HL-60/S4 treated with retinoic acid at 250 ng/mL for 4 days and 3 days (cell line): Measurements from ENCODE around the gene EFCAB8.

Experiments used
- in situ Hi-C: fragments of 300-500 bp; cut with MboI; formaldehyde crosslinking; loops from 2 replicates; pipeline ENCODE4 v1.7.0; 2022; ENCODE audit warnings: low sequenced_read_pairs

Gene EFCAB8

DNA sequence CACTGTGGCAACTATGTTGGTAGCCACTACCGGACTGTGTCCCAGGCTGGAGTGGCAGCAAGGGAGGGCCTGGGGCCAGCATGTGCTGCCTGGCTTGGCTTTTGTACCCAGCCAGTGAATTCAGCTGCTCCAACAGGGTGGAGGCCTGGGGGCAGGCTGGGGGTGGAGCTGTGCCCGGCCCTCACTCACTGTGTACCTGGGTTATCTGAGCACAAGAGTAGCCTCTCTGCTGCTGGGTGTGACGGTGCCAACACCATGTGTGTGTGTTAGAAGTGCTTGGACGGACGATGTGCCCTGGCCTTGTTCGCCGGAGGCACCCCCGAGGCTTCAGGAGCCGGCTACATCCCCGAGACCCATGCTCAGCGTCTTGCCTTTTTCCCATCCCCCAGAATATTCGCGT is 49.2 kb downstream of the EFCAB8 start:
- in situ Hi-C loops = loop anchor here (25.0 kb wide), 1 partner anchor 379 kb away; the partner anchor contains the start of gene BPIFB1

DNA sequence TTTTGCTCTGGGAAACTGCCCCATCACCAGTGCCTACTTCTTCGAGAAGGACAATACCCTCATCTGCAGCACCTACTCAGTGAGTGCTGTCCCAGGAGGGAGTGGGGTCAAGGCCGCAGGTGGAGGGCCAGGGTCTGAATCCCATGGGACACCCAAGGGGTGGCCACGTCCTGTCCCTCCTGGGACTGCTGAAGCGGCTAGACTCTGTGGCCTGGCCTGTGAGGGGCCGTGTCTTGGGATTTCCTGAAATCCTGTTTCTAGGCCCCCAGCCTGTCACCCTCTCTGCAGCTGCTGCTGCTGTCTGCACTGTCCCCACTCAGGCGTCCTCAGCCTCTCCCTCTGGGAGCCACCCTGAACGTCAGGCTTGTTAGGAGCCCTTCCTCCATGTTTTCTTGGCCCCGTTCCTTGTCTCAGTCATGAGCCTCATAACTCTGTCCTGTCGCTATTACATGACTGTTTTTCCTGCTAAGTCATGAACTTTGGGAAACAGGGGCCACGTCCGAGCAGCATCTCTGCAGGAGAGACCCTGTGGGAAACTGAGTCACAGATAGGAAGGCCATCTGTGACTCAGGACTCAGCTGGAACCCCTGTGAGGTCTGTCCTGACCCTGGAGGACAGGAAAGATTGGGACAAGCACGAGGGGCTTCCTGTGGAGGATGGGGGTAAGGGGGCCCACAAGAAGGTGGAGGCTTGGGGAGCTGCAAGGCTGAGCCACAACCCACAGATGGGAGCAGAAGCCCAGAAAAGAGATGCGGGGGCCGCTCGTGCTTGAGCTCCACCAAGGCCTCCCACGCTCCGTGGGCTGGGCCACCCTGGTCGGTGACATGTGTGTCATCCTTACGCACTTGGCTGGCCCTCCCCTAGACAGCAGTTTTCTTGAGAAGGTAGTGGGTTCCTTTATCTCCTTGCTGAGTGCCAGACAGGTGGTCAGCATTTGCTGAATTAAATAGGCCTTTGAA is 49.9 kb downstream of the EFCAB8 start:
- in situ Hi-C loops = loop anchor here (25.0 kb wide), 1 partner anchor 379 kb away; the partner anchor contains the start of gene BPIFB1

DNA sequence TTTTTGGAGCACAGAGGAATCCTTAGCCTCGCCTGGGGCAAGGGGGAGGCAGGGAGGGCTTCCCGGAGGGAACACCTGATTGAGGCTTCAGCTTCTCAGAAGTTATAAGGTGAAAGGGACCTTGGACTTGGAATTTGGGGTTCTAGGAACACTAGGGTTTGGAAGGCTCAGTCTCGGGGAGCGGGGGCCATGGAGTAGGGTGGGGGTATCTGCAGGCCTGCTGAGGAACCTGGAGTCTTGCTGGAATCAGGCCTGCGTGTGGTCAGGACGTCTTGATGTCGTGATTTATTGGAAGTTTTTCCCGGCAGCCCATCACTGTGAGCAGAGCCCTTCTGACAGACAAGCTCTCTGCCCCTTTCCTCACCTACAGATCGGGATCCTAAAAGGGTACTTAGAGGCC is 50.7 kb downstream of the EFCAB8 start:
- in situ Hi-C loops = loop anchor here (25.0 kb wide), 1 partner anchor 378 kb away; the partner anchor contains the start of gene BPIFB1

DNA sequence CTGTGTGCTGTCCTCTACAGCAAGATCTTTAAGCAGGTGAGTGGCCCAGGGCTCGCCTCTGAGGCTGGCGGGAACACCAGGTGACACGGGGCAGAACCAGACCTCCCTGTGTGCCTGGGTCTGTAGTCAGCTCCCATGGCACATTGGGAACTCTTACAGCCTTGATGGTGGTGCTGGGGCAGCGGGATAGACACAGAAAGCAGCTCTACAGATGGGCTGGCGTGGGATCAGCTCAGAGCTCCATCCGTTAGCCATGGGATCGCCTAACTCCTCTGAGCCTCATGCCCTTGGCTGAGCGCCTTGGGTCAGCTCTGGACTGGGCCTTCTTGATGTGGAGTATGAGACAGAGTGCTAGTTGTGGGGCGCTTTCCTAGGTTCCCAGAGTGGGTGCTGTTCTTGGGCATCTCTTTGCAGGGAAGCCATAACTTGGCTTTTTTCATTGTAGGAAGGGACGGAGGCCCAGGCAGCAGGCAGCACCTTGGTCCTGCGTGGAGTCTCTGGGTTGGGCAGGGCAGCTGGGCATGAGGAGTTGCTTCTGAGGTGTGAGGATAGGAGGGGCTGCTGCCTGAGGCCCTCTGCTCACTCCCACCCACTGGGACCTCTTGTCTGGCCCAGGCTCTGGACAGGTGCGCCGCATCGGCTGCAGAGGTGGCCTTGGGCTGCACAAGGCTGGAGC is 51.3 kb downstream of the EFCAB8 start:
- in situ Hi-C loops = loop anchor here (25.0 kb wide), 1 partner anchor 377 kb away; the partner anchor contains the start of gene BPIFB1

DNA sequence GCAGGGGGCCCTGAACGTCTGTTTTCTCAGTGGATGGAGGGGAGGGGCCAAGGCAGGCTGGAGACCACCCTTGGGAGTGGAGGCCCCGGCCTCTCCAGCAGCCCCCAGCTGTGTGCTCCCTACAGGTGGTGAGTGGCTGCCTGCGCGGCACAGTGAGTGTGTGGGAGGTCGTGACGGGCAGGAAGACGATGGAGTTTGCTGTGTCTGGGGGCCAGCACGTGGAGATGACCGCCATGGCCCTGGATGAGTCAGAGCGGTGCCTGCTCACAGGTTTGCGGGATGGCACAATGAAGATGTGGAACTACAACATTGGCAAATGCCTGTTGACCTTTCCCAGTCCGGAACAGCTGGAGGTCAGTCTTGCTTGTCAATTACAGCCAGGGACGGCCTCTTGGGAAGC is 52.6 kb downstream of the EFCAB8 start:
- in situ Hi-C loops = loop anchor here (25.0 kb wide), 1 partner anchor 376 kb away; the partner anchor contains the start of gene BPIFB1

DNA sequence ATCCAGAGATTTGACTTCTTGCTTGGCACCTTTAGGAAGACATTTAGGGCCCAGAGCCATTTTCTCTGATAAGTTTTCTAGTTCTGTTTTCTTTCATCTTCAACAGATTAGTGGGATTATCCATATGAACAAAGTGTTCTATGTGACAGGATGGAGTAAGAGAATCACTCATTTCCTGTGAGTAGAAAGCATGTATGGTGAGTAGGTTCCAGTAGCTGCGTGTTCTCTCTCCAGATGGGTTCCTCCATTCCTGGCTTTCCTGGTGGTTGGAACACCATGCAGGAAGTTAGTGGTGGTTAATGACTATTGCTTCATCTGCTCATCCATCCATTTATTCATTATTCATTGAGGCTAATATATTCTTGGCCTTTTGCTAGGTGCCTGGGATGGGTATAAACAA is 54.0 kb downstream of the EFCAB8 start:
- in situ Hi-C loops = loop anchor here (25.0 kb wide), 1 partner anchor 375 kb away; the partner anchor contains the start of gene BPIFB1

DNA sequence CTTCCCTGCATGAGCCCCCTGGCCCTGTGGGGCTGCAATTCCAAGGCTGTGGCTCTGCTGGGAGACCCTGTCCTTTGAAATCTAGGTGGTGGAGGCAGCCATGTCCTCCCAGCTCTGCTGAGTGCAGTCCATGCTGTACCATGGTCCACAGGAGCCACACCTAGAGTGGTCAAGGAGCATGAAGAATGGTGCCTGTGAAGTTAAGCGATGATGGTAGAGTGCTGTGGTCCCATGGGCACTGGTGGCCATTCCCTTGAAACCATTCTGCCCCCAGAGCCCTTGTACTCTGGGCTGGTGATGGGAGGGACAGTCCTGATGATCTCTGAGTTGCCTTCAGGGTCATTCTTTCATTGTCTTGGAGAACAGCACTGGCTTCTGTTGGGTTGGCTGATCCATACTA is 55.3 kb downstream of the EFCAB8 start:
- in situ Hi-C loops = loop anchor here (25.0 kb wide), 1 partner anchor 373 kb away; the partner anchor contains the start of gene BPIFB1

DNA sequence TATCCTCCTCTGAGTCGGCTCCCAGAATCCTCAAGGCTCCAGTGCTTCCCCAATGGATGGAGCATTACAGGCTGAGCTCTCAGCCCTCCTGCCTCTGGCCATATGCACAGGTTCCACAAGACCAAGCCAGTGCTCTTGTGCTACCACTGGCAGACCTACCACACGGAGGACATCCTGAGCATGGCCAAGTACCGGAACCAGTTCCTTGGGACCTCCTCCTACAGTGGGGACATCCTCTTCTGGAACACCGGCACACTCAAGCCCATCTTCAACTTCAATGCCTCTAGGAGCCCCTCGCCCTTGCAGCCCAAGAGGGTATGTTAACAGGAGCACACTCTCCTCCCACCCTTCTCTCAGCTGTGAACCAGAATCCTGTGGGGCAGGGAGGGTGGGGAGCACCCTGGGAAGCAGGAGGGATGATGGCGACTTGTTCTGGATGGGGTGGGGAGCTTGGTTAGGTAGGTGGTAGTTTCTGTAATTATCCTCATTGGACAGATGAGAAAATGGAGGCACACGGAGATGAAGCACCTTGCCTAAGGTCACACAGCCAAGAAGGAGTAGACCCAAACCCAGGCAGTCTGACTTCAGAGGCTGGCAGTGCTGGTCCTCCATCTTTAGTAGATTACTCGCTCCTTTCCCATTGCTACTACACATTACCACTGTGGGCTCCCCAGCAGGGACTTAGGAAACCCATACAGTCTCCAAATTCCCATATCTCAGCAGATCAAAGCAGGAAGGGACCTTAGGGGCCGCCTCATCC is 58.6 kb downstream of the EFCAB8 start:
- in situ Hi-C loops = loop anchor here (25.0 kb wide), 1 partner anchor 370 kb away; the partner anchor contains the start of gene BPIFB1

DNA sequence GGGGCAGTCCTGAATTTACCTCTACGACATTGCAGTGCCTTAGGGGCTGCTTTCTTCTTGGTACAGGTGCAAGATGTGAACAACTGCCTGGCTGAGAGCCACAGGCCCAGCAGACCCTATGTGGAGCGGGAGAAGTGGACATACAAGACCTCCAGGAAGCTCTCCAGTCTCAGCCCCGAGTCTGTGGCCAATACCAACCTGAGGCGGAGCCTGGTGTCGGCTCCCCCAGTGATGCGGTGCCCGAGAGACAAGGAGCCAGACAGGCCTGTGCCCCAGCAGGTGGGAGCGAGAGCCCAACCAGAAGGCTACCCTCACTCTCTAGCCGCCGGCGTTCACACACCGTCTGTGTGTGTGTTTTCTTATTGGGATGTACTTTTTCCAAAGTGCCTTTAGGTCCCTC is 59.6 kb downstream of the EFCAB8 start:
- in situ Hi-C loops = loop anchor here (25.0 kb wide), 1 partner anchor 369 kb away; the partner anchor contains the start of gene BPIFB1

DNA sequence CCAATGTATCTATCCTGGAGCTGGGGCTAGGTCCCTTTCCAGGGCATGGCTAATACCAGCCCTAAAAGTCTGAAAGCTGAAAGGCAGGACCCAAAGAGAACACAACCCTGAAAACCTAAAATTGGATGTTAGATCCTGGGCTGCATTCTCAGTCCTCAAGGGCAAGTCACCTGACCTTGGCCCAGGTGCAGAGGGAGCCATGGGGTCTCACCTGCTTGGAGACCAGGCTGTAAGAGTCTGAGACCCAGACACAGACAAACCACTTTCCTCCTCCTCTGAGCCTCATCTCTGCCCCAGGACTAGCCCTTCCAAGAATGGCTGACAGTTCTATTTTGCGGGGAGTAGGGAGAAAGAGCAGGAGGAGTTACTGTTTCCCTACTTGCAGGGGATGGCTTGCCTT is 60.0 kb downstream of the EFCAB8 start:
- in situ Hi-C loops = loop anchor here (25.0 kb wide), 1 partner anchor 369 kb away; the partner anchor contains the start of gene BPIFB1

DNA sequence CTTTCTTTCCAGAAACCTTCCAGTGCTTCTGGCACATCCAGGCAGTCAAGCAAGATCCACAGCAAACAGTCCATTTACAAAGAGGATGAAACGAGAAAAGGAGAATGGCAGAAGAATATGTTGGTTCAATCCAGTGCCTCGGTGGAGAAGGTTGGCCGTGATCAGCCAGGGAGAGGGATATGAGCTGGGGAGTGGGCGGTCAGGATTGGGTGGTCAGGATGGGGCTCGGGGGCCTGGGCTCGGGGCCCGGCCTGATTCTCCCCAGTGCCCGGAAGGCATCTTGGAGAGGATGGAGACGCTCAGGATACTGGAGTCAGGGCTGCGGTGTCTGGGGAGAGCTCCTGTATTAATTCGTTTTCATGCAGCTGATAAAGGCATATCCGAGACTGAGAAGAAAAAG is 61.3 kb downstream of the EFCAB8 start:
- in situ Hi-C loops = loop anchor here (25.0 kb wide), 1 partner anchor 367 kb away; the partner anchor contains the start of gene BPIFB1

DNA sequence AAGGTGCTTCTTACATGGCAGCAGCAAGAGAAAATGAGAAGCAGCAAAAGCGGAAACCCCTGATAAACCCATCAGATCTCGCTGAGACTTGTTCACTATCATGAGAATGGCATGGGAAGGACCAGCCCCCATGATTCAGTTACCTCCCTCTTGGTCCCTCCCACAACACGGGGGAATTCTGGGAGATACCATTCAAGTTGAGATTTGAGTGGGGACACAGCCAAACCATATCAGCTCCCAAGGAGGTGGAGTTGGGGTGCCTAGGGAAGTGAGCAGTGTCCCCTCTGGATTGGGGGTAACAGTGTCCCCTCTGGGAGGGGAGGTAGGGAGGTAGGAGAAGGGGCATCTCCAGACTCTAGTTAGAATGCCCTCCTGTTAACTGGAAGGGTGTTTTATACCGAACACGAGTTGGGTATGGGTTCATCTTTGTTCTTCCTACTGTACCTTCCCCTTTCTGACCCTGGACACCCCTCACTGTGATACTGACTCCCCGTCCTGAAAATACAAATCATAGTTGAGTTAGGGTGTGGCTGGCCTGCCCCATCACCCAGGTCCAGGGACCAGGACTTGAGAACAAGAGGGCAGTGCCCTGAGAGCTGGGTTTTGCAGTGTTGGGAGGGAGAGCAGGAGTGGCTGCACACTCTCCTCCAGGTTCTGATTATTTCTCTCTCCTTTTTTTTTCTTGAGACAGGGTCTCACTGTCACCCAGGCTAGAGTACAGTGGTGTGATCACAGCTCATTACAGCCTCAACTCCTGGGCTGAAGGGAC is 62.0 kb downstream of the EFCAB8 start:
- in situ Hi-C loops = loop anchor here (25.0 kb wide), 1 partner anchor 367 kb away; the partner anchor contains the start of gene BPIFB1

DNA sequence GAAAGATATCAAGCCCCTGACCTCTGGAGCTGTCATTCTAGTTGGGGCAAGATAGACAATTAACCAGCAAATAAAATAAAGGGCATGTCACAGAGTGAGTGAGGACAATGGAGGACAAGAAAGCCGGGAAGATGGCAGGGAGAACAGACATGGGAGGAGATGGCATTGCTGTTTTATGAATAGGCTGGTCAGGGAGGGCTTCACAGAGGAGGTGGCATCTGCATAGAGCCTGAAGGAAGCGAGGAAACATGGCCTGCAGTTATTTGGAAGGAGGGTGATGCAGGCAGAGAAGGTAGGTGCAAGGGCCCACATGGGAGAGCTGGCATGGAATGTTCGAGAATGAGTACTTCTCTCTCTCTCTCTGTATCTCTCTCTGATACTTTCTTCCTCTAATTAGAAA is 63.7 kb downstream of the EFCAB8 start:
- in situ Hi-C loops = loop anchor here (25.0 kb wide), 1 partner anchor 365 kb away; the partner anchor contains the start of gene BPIFB1

DNA sequence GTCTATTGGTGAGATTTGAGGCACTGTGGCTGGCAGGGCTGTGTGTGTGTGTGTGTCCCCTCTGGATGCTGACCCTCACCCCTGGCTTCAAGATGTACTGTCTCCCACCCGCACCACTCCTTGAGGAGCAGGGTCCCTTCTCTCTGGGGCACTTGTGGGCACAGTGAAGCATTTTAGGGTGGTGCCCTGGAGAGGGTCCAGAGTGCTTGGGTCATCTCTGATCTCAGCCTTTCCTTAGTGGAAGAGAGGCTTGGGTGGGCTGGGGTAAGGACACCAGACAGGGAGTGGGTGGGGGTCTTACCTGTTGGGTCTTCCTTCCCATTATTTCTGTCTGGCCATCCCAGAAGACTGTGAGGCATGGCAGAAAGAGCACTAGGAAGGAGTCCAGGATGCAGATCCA is 66.1 kb downstream of the EFCAB8 start:
- in situ Hi-C loops = loop anchor here (25.0 kb wide), 1 partner anchor 363 kb away; the partner anchor contains the start of gene BPIFB1

DNA sequence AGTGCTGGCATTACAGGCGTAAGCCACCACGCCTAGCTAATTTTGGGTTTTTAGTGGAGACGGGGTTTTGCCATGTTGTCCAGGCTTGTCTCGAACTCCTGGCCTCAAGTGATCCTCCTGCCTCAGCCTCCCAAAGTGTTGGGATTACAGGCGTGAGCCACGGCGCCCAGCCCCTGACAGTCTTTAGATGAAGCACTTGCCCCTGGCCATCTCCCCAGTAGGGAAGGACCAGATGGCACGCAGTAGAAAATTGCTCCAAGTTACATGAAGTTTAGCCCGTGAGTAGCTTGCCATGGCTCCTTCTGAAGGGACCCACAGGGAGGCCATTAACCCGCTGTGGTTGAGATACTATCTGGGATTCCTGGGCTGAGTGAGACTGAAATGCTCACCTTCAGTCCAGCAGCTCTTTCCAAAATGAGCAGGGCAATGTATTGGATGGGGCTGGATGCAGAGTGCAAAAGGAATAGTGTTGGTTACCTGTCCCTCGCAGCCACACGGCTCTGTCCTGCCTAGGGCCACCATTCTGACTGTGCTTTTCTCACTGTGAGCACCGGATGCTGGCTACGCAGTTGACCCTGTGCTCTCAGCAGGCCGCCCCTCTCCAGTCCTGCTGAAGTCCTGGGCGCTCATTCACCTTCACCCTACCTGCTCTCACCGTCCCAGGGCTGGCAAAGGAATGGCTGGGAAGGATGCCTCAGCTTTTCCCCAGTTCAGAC is 66.9 kb downstream of the EFCAB8 start:
- in situ Hi-C loops = no loop called here

DNA sequence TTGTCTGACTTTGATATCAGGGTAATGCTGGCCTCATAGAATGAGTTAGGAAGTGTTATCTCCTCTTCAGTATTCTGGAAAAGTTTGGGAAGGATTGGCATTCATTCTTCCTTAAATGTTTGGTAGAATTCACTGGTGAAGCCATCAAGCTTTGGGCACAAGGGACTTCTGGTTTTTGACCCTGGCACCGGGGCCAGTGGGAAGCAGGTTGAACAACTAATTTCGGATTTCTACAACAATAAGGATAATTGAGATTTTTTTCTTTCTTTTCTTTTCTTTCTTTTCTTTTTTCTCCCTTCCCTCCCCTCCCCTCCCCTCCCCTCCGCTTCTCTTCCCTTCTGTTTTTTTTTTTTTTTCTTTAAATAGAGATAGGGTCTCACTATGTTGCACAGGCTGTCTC is 70.4 kb downstream of the EFCAB8 start:
- in situ Hi-C loops = no loop called here

DNA sequence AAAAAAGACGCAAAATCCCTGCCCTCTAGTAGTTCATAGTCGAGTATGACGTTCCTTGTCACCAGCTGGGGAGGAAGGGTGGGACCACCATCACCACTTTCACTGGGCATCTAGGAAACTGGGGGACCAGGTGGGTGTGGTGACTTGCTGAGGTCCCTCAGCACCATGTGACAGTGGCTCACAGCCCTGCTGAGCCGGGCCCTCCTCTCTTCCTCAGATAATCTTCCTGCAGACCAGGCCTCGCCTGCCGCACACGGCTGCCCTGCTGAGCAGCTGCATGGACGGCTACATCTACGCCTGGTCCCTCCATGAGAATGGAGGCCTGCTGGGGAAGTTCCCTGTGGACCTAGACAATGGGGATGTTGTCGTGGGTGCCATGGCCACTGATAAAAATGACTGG is 71.5 kb downstream of the EFCAB8 start:
- in situ Hi-C loops = no loop called here

DNA sequence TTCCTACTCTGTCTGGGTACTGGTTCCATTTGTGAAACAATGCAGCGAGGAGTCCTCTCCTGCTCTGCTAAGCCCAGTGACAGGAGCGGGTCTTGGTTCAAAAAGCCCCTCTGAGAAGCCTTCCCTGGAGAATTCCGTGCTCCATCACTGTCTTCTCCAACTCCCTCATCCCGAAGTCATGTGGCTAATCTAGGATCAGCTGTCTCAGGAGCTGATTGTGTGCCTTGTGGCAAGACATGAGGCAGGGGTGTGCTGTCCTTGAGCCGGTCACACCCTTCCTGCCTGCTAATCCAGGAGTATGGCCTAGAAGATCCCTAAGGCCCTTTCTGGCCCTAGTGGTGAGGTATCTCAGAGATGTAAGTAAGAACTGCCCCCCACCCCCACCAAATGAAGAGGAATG is 72.0 kb downstream of the EFCAB8 start:
- in situ Hi-C loops = no loop called here

DNA sequence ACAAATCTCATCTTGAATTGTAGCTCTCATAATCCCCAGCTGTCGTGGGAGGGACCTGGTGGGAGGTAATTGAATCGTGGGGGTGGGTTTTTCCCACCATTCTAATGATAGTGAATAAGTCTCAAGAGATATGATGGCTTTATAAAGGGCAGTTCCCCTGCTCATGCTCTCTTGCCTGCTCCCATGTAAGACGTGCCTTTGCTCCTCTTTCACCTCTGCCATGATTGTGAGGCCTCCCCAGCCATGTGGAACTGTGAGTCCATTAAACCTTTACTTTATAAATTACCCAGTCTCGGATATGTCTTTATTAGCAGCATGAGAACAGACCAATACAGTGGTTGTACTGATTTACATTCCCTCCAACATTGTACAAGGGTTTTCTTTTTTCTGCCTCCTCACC is 75.9 kb downstream of the EFCAB8 start:
- in situ Hi-C loops = no loop called here
